GM12891 (cell line): Measurements from ENCODE around the gene GSPT1.

Source experiments
- PAX5 ChIP-seq: IDR thresholded peaks from 2 replicates; pipeline ENCODE4 v1.6.1; 2011; ENCODE audit warnings: low read length, moderate library complexity, mild to moderate bottlenecking; ENCODE audit not compliant: insufficient read depth, severe bottlenecking
- POLR2A ChIP-seq: IDR thresholded peaks from 2 replicates; pipeline ENCODE4 v1.6.1; 2011; ENCODE audit warnings: low read depth, low read length, control low read depth
- POLR2AphosphoS5 ChIP-seq: IDR thresholded peaks from 2 replicates; pipeline ENCODE4 v1.6.1; 2011; ENCODE audit warnings: low read depth, low read length, control low read depth
- POU2F2 ChIP-seq: IDR thresholded peaks from 2 replicates; pipeline ENCODE4 v1.6.1; 2011; ENCODE audit warnings: low read depth, mild to moderate bottlenecking, control low read depth, low read length, moderate library complexity
- SPI1 ChIP-seq: IDR thresholded peaks from 2 replicates; pipeline ENCODE4 v1.6.1; 2011; ENCODE audit warnings: low read depth, low read length, control low read depth

GRCh38 chr16:11890231-11890965 lies 25.4 kb downstream of the GSPT1 start:
- TF ChIP-seq PAX5 (no peak), POLR2A (no peak), SPI1 (no peak), POLR2AphosphoS5 (no peak), POU2F2 (no peak)
